ENCODE results near the gene TMEM234.

Gene TMEM234

DNA sequence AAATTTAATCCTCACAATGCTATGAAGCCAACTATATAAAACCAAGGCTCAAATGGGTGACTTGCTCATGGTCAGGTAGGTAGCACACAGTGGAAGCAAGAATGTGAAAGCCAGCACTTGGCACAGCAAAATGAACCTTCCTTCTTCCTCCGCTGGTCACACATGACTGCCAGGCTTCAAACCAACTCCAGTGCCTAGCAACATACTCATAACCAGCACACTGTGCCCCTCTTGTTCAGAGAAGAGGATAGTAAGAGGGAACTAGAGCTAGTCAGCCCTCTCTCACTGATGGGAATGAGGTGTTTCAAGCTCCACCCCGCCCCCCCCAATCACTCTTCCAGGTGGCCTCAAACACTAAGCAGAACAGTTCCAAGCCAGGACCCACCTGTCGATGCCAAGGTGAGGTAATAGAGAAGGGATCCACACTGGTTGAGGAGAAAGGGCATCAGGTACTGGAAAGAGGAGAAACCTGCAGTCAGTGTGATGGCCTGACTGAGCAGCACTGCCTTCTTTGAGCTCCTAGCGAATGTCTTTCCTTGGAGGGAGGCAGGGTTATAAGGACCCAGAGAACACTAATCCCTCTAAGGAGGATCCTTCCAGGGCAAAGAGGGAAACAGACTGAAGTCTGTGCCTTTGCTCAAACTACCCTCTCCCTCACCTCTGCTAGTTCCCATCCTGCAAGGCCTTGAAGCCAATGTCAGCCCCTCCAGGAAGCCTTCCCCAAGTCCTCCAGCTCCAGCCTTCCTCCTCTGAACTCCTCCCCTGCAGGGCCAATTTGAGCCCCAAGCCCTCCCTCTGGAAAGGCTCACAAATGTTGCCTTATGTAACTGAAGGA, 1.2 kb downstream of the TMEM234 start:
- DNase-seq: no peak
- no peaks in the 10 kb centered on the region for H3K9me3 Mint-ChIP-seq
- peaks cover 28% of the 10 kb centered on the region for H3K36me3 Mint-ChIP-seq (ENCODE audit: low read depth)
- ATAC-seq: no peak
- peaks cover 37% of the 10 kb centered on the region for H3K4me1 Mint-ChIP-seq
- peak overlapping the region; percentile 93 for H3K4me3 Mint-ChIP-seq
- H3K27ac Mint-ChIP-seq: peak overlapping the region; percentile 91
- no peaks in the 10 kb centered on the region for H3K27me3 Mint-ChIP-seq

GRCh38 chr1:32219022-32219421, 3.1 kb downstream of the TMEM234 start:
- Mint-ChIP-seq H3K4me1 (peaks cover 28% of the 10 kb centered on the region), H3K27ac (no peak overlapping the region), H3K9me3 (no peaks in the 10 kb centered on the region), H3K4me3 (no peak overlapping the region), H3K27me3 (no peaks in the 10 kb centered on the region), H3K36me3 (ENCODE audit: low read depth) (peaks cover 17% of the 10 kb centered on the region)
- DNase-seq (no peak), ATAC-seq (no peak)

GRCh38 chr1:32216566-32216965, 5.6 kb downstream of the TMEM234 start:
- Mint-ChIP-seq H3K27ac (no peak overlapping the region), H3K4me1 (peaks cover 22% of the 10 kb centered on the region), H3K9me3 (no peaks in the 10 kb centered on the region), H3K4me3 (no peak overlapping the region), H3K27me3 (no peaks in the 10 kb centered on the region), H3K36me3 (ENCODE audit: low read depth) (peaks cover 6% of the 10 kb centered on the region)
- DNase-seq (no peak), ATAC-seq (no peak)

DNA sequence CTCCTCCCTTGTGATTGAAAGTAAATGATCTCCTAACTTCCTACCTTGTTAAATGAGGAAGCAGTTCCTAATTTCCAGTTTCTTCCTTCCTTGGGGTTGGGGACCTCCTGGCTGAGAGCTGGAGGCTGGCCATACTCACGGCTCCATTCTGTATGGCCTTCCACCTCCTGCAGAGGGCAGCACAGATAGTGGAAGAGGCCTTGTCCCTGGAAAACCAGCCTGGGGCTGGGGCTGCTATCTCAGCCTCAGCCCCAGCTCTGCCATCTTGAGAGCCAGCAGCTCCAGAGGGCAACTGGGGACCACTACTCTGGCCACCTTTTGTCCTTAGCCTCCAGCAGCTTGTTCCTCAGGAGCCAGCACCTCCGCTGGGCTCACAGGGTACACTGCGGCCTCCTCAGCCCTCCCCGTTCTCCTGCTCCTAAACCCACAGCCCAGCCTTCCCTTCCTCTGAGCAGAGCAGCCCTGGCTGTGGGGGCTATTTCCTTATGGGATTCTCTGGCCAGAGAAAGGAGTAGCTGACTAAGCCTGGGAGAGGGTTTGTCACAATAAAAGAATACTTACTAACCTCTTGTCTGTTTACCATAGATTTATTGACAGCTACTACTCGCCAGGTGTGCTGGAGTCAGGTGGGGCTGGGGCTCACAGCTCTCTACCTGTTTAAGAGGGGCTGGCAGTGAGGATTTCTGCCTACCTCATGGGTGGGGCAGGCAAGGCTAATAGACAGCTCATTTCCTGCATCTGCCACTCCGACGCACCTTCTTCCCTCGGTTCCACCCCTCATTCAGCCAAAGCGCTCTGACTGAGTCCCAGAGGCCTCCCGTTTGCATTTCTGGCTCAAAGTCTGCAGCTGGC, 6.3 kb downstream of the TMEM234 start:
- H3K9me3 Mint-ChIP-seq: no peaks in the 10 kb centered on the region
- no peak overlapping the region for H3K4me3 Mint-ChIP-seq
- peaks cover 6% of the 10 kb centered on the region for H3K36me3 Mint-ChIP-seq (ENCODE audit: low read depth)
- no peak overlapping the region for H3K27ac Mint-ChIP-seq
- DNase-seq: peak; percentile 67
- H3K27me3 Mint-ChIP-seq: no peaks in the 10 kb centered on the region
- H3K4me1 Mint-ChIP-seq: peaks cover 16% of the 10 kb centered on the region
- ATAC-seq: peak; percentile 85

GRCh38 chr1:32208891-32209328, 13.2 kb downstream of the TMEM234 start, which contains the start of gene DCDC2B:
Gene DCDC2B (plus strand): TSS chr1:32209089. CDS start chr1:32209094, 5 bp downstream.
- no peak within 1 kb of the TSS for H3K4me3 Mint-ChIP-seq
- no peak for ATAC-seq
- H3K27ac Mint-ChIP-seq: no peak within 1 kb of the TSS
- no peaks in the 10 kb centered on the region for H3K9me3 Mint-ChIP-seq
- H3K27me3 Mint-ChIP-seq: no peaks in the 10 kb centered on the region
- peaks cover 7% of the 10 kb centered on the region for H3K36me3 Mint-ChIP-seq (ENCODE audit: low read depth)
- no peak for DNase-seq
- H3K4me1 Mint-ChIP-seq: peaks cover 25% of the 10 kb centered on the region

DNA sequence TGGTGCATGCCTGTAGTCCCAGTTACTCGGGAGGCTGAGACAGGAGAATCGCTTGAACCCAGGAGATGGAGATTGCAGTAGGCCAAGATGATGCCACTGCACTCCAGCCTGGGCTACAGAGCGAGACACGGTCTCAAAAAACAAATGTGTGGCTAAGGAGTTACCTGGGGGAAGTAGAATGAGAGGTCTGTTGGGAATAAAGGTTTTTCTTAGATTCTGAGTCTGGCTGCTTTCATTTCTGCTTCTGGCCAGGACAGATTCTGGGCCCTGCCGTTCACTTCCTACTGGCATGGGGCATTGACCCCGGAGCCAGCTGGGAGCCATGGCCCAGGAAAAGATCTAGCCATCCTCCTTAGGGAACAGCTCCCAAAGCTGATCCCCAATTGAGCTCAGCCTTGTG, 13.7 kb downstream of the TMEM234 start:
- H3K4me3 Mint-ChIP-seq: no peak overlapping the region
- no peaks in the 10 kb centered on the region for H3K9me3 Mint-ChIP-seq
- no peaks in the 10 kb centered on the region for H3K27me3 Mint-ChIP-seq
- no peak overlapping the region for H3K27ac Mint-ChIP-seq
- peaks cover 7% of the 10 kb centered on the region for H3K36me3 Mint-ChIP-seq (ENCODE audit: low read depth)
- ATAC-seq: no peak
- DNase-seq: no peak
- peaks cover 25% of the 10 kb centered on the region for H3K4me1 Mint-ChIP-seq

DNA sequence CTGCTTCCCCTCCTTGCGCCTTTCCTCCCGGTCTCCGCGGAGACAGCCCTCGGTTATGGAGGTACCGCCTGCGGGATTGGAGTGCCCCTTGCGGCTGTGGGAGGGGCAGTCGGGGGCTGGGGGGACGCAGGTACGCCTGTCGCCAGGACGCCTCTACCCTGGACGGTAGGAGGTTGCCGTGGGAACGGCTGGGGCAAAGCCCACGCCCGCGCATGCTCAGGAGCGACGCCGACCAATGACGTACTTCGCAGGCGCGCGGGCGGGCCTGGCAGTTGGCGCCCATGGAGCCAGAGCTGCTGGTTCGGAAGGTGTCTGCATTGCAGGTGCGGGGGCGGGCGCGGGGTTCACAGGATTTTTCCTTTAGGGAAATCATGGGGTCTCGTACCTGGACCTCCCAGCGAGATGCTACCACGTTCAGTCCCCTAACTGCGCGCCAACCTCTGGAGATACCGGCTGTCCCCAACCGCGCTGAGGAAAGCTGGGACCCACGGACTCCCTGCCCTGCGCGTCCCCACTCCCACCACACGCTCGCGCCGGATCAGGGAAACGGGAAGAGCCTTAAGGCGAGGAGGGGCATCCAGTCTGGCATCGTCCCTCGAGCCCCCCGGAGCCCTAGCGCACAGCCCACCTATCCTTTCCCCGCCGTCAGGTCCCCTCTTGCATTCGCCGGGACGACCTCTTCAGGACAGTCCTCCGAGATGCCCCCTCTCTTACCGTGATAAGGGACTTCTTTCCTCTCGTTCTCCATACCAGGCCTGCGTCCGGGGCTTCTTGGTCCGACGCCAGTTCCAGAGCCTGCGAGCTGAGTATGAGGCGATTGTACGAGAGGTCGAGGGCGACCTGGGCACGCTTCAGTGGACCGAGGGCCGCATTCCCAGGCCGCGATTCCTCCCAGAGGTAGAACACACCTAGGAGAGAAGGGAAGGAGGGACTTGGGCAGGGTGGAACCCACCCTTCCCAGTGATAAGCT, 16.5 kb downstream of the TMEM234 start, which contains the start of gene IQCC:
Gene IQCC, plus strand, starts transcription at position 271 of the 970 bp plus-strand sequence. Its CDS starts 11 bp downstream, at position 282.
- Mint-ChIP-seq H3K4me3 (peak within 1 kb of the TSS; percentile 90), H3K27me3 (no peaks in the 10 kb centered on the region), H3K9me3 (no peaks in the 10 kb centered on the region), H3K36me3 (ENCODE audit: low read depth) (peaks cover 11% of the 10 kb centered on the region), H3K27ac (peak within 1 kb of the TSS; percentile 77), H3K4me1 (peaks cover 32% of the 10 kb centered on the region)
- ATAC-seq (peak; percentile 64), DNase-seq (peak; percentile 89)

DNA sequence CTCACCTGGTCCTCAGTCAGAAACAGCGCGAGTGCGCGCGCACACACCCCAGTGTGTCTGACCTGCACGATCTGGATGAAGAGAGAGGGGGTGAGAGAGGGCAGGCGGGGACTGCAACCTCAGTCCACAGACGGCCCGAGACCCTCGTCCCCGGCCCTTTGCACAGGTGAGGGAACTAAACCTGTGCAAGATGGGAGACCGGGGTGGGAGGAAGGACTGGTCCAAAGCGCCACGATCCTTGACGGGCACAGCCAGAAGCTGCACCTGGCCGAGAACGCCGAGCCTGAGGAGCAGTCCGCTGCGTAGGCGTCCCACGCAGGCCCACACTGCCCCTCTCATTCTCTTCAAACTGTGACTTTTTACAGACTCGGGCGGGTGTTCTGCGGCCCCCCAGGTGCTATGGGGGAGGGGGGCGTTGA, 17.2 kb downstream of the TMEM234 start:
- Mint-ChIP-seq H3K4me1 (peaks cover 38% of the 10 kb centered on the region), H3K27ac (no peak overlapping the region), H3K36me3 (ENCODE audit: low read depth) (peaks cover 11% of the 10 kb centered on the region), H3K9me3 (no peaks in the 10 kb centered on the region), H3K27me3 (no peaks in the 10 kb centered on the region), H3K4me3 (peak overlapping the region; percentile 90)
- DNase-seq (no peak), ATAC-seq (no peak)

- ATAC-seq (peak; percentile 59), DNase-seq (peak; percentile 89)
- Mint-ChIP-seq H3K27ac (peak overlapping the region; percentile 84), H3K9me3 (no peaks in the 10 kb centered on the region), H3K4me1 (peaks cover 56% of the 10 kb centered on the region), H3K27me3 (no peaks in the 10 kb centered on the region), H3K36me3 (ENCODE audit: low read depth) (peaks cover 19% of the 10 kb centered on the region), H3K4me3 (peak overlapping the region; percentile 74)
These were observed 20.9 kb downstream of the TMEM234 start for GRCh38 chr1:32201011-32201855.

- peak within 1 kb of the TSS; percentile 74 for H3K4me3 Mint-ChIP-seq
- peaks cover 23% of the 10 kb centered on the region for H3K36me3 Mint-ChIP-seq (ENCODE audit: low read depth)
- DNase-seq (peak; percentile 72), ATAC-seq (peak; percentile 53)
- H3K4me1 Mint-ChIP-seq: peaks cover 61% of the 10 kb centered on the region
- H3K27me3 Mint-ChIP-seq: no peaks in the 10 kb centered on the region
- no peaks in the 10 kb centered on the region for H3K9me3 Mint-ChIP-seq
- peak within 1 kb of the TSS; percentile 84 for H3K27ac Mint-ChIP-seq
These were observed 21.7 kb downstream of the TMEM234 start, which contains the start of gene CCDC28B for GRCh38 chr1:32200226-32201010. Gene CCDC28B (plus strand): TSS chr1:32200595. CDS start chr1:32201936, 1,341 bp downstream.

GRCh38 chr1:32199717-32200072, 22.5 kb downstream of the TMEM234 start:
- Mint-ChIP-seq H3K4me1 (peaks cover 66% of the 10 kb centered on the region), H3K36me3 (ENCODE audit: low read depth) (peaks cover 28% of the 10 kb centered on the region), H3K27ac (peak overlapping the region; percentile 84), H3K4me3 (peak overlapping the region; percentile 74), H3K9me3 (no peaks in the 10 kb centered on the region), H3K27me3 (no peaks in the 10 kb centered on the region)
- DNase-seq: no peak
- ATAC-seq: no peak

- H3K36me3 Mint-ChIP-seq (ENCODE audit: low read depth): peaks cover 33% of the 10 kb centered on the region
- H3K27ac Mint-ChIP-seq: no peak overlapping the region
- peaks cover 70% of the 10 kb centered on the region for H3K4me1 Mint-ChIP-seq
- peak overlapping the region; percentile 74 for H3K4me3 Mint-ChIP-seq
- no peak for ATAC-seq
- H3K9me3 Mint-ChIP-seq: no peaks in the 10 kb centered on the region
- no peaks in the 10 kb centered on the region for H3K27me3 Mint-ChIP-seq
- DNase-seq: no peak
These were observed 23.0 kb downstream of the TMEM234 start for GRCh38 chr1:32199043-32199716.
